Body of pancreas (tissue), 4 donors: ENCODE measurements around the gene CYP4Z1. TPM values are rescaled to one million over a fixed set of nuclear protein-coding genes. Genes with fewer than 3 reads are reported as not detected.
"Not testable (repeated sequence)": the region's sequence is repeated elsewhere in the genome, so short reads cannot be mapped to it uniquely, and the experiment has no call there.

Source experiments
- ATAC-seq: fragments of 150-250 bp; one replicate; pipeline ENCODE4 v1.9.1; 2016
- DNase-seq, 4 donors: peaks; one replicate each; pipeline ENCODE4 v3.0.0-alpha.2; 2019
- H3K27ac ChIP-seq, 4 donors: fragments of 200-600 bp; sonication (generic); 1 replicate in 3 of 4; 2 replicates in 1 of 4; pipeline versions ENCODE4 v1.5.1 to v1.6.1; 2016 to 2019; ENCODE audit warnings: mild to moderate bottlenecking in 1 of 4, mixed read lengths in 1 of 4, moderate library complexity in 1 of 4
- H3K27me3 ChIP-seq, 2 donors: fragments of 200-600 bp; sonication (generic); one replicate each; pipeline ENCODE4 v1.6.0; 2016; ENCODE audit warnings: mild to moderate bottlenecking in 1 of 2
- H3K36me3 ChIP-seq, 2 donors: fragments of 200-600 bp; sonication (generic); replicated peaks in 1 of 2; 2 replicates each; pipeline ENCODE4 v1.5.1; 2016; ENCODE audit warnings: low read depth in 2 of 2; ENCODE audit not compliant: insufficient read depth in 1 of 2
- H3K4me1 ChIP-seq: fragments of 200-600 bp; sonication (generic); one replicate; pipeline ENCODE4 v1.6.0; 2016
- H3K4me3 ChIP-seq, 2 donors: fragments of 200-600 bp; sonication (generic); 1 replicate in 1 of 2; 2 replicates in 1 of 2; pipeline ENCODE4 v1.5.1; 2016 to 2019
- H3K9me3 ChIP-seq, 3 donors: fragments of 200-600 bp; sonication (generic); 1 replicate in 2 of 3; 2 replicates in 1 of 3; pipeline ENCODE4 v1.5.1; 2016
- POLR2A ChIP-seq, 3 donors: fragments of 450-650 bp; IDR thresholded peaks; one replicate each; pipeline ENCODE4 v1.6.1; 2016; ENCODE audit warnings: antibody characterized with exemption in 3 of 3, mild to moderate bottlenecking in 2 of 3
- WGBS, 2 donors: methylation state at CpG; one replicate each; pipeline ENCODE4 v1.1.5; 2017; 5-methylcytosine and 5-hydroxymethylcytosine counted together
- intact Hi-C: fragments of 100-400 bp; cut with DNase I; formaldehyde crosslinking; loops from one replicate; pipeline ENCODE4 v1.15.1; 2023
- total RNA-seq, 2 donors: library from RNA; depleted of rRNA; stranded (reverse); fragments of >200 nt; gene quantifications; one replicate each; pipeline ENCODE4 v1.1.0, GENCODE V29; 2016
- TF ChIP-seq, protein P1 (sequence below), 7 experiments: fragments of 450-650 bp in 4 of 7; fragments of 200-600 bp in 3 of 7; sonication (generic) in 3 of 7; IDR thresholded peaks; one replicate each; pipeline ENCODE4 v1.5.1; 2016 to 2019; ENCODE audit warnings: antibody characterized with exemption in 7 of 7

CYP4Z1 gene
- total RNA-seq, 2 donors from 2014 or later, result 0.52 to 2.3 TPM

DNA sequence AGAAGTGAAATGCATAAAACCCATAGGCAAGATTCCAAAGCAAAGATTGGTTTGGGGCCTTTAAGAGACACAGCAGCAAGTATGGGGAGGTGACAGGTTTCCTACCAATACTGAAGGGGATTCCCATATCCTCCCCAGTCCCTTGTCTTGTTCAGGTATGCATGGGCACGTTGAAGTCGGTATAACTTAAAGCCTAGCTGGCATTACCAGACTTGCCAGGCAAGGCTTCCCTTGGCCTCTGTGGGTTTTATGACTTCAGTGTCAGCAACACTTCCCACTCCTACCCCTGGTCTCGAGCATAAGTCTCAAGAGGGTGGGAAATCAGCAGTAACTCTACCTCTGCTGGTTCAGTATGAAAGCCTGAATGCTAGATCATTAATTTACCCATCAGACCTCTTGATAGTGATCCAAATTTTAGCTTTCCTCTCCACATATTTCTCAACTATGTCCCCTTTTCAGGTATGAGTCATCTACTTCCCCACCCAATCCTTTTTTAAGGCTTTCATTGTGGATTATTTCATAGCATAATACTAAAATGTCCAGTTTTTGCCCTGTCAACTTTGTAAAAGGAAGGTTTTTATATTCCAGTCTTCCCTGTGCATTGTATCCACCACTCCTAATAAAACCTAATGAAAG, 36.7 kb upstream of the CYP4Z1 start:
- H3K27ac ChIP-seq, result peak overlapping the region in 3 of 4 donors; percentile 37 to 70 (median 52)
- TF ChIP-seq, protein P1, sequence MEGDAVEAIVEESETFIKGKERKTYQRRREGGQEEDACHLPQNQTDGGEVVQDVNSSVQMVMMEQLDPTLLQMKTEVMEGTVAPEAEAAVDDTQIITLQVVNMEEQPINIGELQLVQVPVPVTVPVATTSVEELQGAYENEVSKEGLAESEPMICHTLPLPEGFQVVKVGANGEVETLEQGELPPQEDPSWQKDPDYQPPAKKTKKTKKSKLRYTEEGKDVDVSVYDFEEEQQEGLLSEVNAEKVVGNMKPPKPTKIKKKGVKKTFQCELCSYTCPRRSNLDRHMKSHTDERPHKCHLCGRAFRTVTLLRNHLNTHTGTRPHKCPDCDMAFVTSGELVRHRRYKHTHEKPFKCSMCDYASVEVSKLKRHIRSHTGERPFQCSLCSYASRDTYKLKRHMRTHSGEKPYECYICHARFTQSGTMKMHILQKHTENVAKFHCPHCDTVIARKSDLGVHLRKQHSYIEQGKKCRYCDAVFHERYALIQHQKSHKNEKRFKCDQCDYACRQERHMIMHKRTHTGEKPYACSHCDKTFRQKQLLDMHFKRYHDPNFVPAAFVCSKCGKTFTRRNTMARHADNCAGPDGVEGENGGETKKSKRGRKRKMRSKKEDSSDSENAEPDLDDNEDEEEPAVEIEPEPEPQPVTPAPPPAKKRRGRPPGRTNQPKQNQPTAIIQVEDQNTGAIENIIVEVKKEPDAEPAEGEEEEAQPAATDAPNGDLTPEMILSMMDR (IDR thresholded peaks at IDR 0.05), result no peak
- TF ChIP-seq POLR2A (IDR thresholded peaks at IDR 0.05), result no peak
- H3K36me3 ChIP-seq, result no peaks in the 10 kb centered on the region
- H3K4me1 ChIP-seq, result peaks cover 27% of the 10 kb centered on the region
- ATAC-seq, result no peak
- H3K9me3 ChIP-seq, result no peaks in the 10 kb centered on the region
- DNase-seq, result no peak
- intact Hi-C loops, result no loop called here
- WGBS, 2 donors, result 84 to 87% methylated on average over 3 of the region's 3 CpGs
- no peaks in the 10 kb centered on the region for H3K27me3 ChIP-seq
- H3K4me3 ChIP-seq, result no peak overlapping the region

DNA sequence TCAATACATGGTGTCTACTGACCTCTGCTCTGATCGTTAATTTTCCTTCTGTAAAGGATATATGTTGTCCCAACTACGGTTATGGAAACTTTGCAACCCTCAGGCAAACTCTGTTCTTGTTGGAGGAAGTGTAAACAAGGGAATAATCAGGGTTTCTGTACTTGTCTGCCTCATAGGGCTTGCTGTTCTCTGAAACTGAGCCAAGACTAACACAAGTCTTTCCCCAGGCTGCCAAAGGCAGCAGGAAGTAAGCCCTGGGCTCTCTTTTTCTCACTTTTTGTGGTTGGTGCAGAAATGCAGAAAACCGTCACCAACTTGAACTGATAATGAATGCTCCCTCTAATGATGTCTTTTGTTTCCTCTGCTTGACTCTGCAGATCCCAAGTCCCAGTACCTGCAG, 36.0 kb upstream of the CYP4Z1 start:
- Histone ChIP-seq H3K4me3 (no peak overlapping the region), H3K4me1 (peaks cover 27% of the 10 kb centered on the region), H3K36me3 (no peaks in the 10 kb centered on the region), H3K9me3 (no peaks in the 10 kb centered on the region), H3K27me3 (no peaks in the 10 kb centered on the region), H3K27ac (peak overlapping the region; percentile 21 to 70 (median 44))
- intact Hi-C loops, result no loop called here
- DNase-seq (peak; percentile 42 to 74 (median 60)), ATAC-seq (peak; percentile 94)
- TF ChIP-seq POLR2A (IDR thresholded peaks at IDR 0.05), result no peak
- TF ChIP-seq, protein P1 (IDR thresholded peaks at IDR 0.05), result no peak
- WGBS, 2 donors, result 8 to 19% methylated on average over 3 of the region's 3 CpGs

DNA sequence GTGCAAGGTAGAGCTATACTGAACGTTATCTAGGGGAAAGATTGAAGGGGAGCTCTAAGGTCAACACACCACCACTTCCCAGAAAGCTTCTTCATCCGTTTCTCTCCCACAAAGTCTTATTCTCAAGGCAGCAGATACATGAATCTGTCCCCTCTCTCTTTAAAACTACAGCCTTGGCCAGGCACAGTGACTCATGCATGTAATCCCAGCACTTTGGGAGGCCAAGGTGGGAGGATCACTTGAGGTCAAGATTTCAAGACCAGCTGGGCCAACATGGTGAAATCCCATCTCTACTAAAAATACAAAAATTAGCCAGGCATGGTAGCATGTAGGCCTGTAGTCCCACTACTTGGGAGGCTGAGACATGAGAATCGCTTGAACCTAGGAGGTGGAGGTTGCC, 35.4 kb upstream of the CYP4Z1 start:
- intact Hi-C loops, result no loop called here
- no peaks in the 10 kb centered on the region for H3K9me3 ChIP-seq
- H3K4me1 ChIP-seq, result peaks cover 27% of the 10 kb centered on the region
- H3K27ac ChIP-seq, result peak overlapping the region; percentile 12 to 70 (median 33)
- no peaks in the 10 kb centered on the region for H3K36me3 ChIP-seq
- DNase-seq (peak in 1 of 4 donors; percentile 18), ATAC-seq (peak; percentile 41)
- TF ChIP-seq, protein P1 (IDR thresholded peaks at IDR 0.05), result no peak
- no peak for TF ChIP-seq POLR2A (IDR thresholded peaks at IDR 0.05)
- 61 to 64% methylated on average over 3 of the region's 3 CpGs for WGBS, 2 donors
- no peaks in the 10 kb centered on the region for H3K27me3 ChIP-seq
- no peak overlapping the region for H3K4me3 ChIP-seq

DNA sequence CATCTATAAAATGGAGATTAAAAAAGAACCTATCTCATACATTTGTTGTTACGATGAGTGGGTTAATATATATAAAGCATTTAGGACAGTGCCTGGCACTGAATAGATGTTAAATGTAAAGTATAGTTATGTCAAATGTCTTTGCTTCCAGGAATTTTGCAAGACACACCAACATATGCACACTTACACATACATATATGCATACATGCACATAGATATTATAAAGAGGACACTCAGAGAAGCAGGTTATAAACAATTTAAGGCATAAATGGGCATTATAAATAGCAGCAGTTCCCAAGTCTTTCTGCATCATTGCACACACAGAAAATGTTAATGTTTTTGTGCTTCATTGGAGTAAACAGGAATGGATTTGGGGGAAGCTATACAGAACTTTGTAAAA, 30.3 kb upstream of the CYP4Z1 start:
- TF ChIP-seq POLR2A (IDR thresholded peaks at IDR 0.05), result no peak
- TF ChIP-seq, protein P1 (IDR thresholded peaks at IDR 0.05), result no peak
- Histone ChIP-seq H3K9me3 (no peaks in the 10 kb centered on the region), H3K4me1 (peaks cover 6% of the 10 kb centered on the region), H3K27me3 (no peaks in the 10 kb centered on the region), H3K36me3 (no peaks in the 10 kb centered on the region), H3K27ac (no peak overlapping the region), H3K4me3 (no peak overlapping the region)
- ATAC-seq, result no peak
- DNase-seq, result no peak
- intact Hi-C loops, result no loop called here
- 69 to 88% methylated on average over 1 of the region's 1 CpG for WGBS, 2 donors

DNA sequence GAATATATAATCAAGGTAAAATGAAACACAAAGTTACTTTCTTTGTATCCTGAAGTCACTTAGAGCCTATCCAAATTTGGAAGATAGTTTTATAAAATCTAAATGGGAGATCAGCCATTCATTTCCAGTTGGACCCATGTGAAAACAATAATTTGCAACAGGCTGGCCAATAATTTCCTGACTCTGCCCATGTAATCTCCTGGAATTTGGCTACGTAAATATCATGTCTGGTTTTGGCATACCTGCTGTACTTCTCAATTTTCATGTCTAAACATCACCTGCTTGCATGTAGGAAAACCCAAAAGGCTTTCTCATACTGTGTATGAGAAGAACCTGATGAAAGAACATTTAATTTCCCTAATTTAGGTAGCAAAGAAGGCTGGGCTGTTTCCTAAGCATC, 7.7 kb upstream of the CYP4Z1 start:
- Histone ChIP-seq H3K27ac (no peak overlapping the region), H3K27me3 (no peaks in the 10 kb centered on the region), H3K9me3 (no peaks in the 10 kb centered on the region), H3K4me3 (no peak overlapping the region), H3K4me1 (no peaks in the 10 kb centered on the region), H3K36me3 (no peaks in the 10 kb centered on the region)
- TF ChIP-seq POLR2A (IDR thresholded peaks at IDR 0.05), result no peak
- TF ChIP-seq, protein P1 (IDR thresholded peaks at IDR 0.05), result no peak
- intact Hi-C loops, result no loop called here
- ATAC-seq, result no peak
- 47 to 73% methylated on average over 1 of the region's 1 CpG for WGBS, 2 donors
- no peak for DNase-seq

DNA sequence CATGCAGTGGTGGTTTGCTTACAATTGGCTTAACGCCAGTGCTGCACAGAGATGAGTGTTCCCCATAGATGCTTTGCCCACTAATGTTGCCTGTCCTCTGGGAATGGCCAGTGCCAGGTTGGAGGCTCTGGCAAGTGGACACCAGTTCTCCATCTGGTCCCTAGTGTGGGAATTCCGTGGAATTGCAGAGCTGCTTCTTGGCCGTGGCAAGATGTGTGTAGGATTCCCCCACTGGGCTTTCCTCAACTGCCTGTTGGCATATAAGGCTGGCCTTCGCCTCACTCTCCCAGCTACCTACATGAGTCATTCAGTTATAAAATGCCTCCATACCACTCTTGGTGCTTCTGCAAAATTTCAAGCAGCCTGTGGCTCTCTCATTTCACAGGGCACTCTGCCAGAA, 2.0 kb downstream of the CYP4Z1 start:
- H3K36me3 ChIP-seq, H3K4me3 ChIP-seq, DNase-seq, ATAC-seq, H3K4me1 ChIP-seq, H3K9me3 ChIP-seq, H3K27ac ChIP-seq, H3K27me3 ChIP-seq, intact Hi-C loops: not testable (repeated sequence)
- WGBS, 2 donors, result 60 to 65% methylated on average over 2 to 4 of the region's 4 CpGs

DNA sequence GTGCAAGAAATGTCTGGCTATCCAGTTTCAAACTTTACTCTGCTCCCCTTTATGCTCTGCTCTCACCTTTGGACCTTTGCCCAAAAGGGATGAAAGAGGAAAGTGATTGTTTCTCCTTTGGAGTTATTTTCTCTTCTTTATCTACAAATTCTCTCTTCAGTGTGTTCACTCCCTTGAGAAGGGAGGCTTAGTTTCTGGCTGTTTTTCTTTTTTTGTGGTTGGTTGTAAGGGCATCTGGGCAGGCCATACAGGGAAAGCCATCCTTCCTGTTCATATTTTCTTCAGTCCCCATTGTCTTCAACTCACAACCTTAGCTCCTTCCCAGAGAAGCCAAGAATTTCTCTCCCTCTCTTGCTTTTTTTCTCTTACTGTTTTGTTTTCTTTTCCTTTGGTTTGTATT, 2.5 kb downstream of the CYP4Z1 start:
- H3K9me3 ChIP-seq, ATAC-seq, H3K27me3 ChIP-seq, H3K4me1 ChIP-seq, H3K27ac ChIP-seq, H3K36me3 ChIP-seq, DNase-seq, intact Hi-C loops, H3K4me3 ChIP-seq: not testable (repeated sequence)
